ENCODE results near the gene RFX8.

DNA sequence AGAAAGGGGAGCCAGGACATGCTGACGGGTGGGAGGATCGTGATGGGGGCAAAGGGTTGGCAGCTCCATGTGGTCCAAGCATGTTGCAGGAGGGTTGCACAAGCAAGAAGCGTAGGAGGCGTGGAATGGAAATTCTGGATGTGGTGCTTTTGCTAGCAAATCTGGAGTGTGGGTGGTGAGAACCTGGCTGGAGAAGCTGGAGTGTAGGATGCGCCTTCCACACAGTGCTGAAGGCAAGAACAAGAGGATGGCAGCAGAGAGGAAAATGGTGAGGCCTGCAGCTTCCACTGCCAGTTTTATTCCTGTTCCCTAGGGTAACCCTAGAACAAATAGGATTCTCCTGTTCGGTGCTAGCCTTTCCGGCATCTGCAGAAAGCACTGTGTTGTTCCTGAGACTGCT lies 110.0 kb downstream of the RFX8 start:
- TF ChIP-seq JUN (CRISPR knock-in tag; IDR thresholded peaks at IDR 0.05) (no peak), YEATS4 (CRISPR knock-in tag; IDR thresholded peaks at IDR 0.05; ENCODE audit: borderline replicate concordance) (no peak), ZNF850 (CRISPR knock-in tag; conservative IDR thresholded peaks at IDR 0.05) (no peak), NCOR1 (IDR thresholded peaks at IDR 0.05; ENCODE audit: borderline replicate concordance, low read length) (no peak), KLF15 (CRISPR knock-in tag; IDR thresholded peaks at IDR 0.05; ENCODE audit: borderline replicate concordance) (no peak), NFYB (CRISPR knock-in tag; IDR thresholded peaks at IDR 0.05) (no peak), POLR2A (IDR thresholded peaks at IDR 0.05; ENCODE audit: insufficient read depth in 1 of 2, low read depth in 2 of 2, low read length in 2 of 2) (no peak), ZNF713 (CRISPR knock-in tag; IDR thresholded peaks at IDR 0.05) (no peak), NCOA5 (CRISPR knock-in tag; IDR thresholded peaks at IDR 0.05) (no peak), CEBPB (IDR thresholded peaks at IDR 0.05; ENCODE audit: borderline replicate concordance, low read depth, low read length) (no peak), GATA4 (IDR thresholded peaks at IDR 0.05; ENCODE audit: borderline replicate concordance, low read depth) (no peak), ATF2 (CRISPR knock-in tag; IDR thresholded peaks at IDR 0.05) (no peak), ZNF724P (CRISPR knock-in tag; IDR thresholded peaks at IDR 0.05; ENCODE audit: borderline replicate concordance) (no peak)
- TF ChIP-seq, protein P1, sequence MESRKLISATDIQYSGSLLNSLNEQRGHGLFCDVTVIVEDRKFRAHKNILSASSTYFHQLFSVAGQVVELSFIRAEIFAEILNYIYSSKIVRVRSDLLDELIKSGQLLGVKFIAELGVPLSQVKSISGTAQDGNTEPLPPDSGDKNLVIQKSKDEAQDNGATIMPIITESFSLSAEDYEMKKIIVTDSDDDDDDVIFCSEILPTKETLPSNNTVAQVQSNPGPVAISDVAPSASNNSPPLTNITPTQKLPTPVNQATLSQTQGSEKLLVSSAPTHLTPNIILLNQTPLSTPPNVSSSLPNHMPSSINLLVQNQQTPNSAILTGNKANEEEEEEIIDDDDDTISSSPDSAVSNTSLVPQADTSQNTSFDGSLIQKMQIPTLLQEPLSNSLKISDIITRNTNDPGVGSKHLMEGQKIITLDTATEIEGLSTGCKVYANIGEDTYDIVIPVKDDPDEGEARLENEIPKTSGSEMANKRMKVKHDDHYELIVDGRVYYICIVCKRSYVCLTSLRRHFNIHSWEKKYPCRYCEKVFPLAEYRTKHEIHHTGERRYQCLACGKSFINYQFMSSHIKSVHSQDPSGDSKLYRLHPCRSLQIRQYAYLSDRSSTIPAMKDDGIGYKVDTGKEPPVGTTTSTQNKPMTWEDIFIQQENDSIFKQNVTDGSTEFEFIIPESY (CRISPR knock-in tag; IDR thresholded peaks at IDR 0.05): no peak
